ENCODE measurements around the gene ZPR1.

Gene ZPR1

DNA sequence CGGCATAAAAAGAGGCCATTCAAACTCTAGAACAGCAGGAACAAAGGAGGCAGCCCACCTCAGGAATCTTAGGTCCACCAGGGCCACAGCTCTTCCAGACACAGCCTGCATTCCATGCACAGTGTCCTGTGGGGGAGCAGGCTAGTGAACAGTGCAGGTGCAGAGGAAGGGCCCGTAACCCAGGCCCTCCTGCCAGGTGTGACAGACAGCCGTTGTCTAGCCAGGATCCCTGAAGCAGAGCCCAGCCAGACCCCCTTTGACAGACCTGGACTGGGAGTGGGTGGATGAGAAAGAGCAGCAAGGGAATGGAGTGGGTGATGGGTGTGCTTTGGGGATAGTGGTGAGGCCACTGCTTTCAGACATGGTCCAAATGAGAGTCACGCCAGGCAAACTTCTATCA is 1.2 kb upstream of the ZPR1 start:
- TF ChIP-seq, protein P1, sequence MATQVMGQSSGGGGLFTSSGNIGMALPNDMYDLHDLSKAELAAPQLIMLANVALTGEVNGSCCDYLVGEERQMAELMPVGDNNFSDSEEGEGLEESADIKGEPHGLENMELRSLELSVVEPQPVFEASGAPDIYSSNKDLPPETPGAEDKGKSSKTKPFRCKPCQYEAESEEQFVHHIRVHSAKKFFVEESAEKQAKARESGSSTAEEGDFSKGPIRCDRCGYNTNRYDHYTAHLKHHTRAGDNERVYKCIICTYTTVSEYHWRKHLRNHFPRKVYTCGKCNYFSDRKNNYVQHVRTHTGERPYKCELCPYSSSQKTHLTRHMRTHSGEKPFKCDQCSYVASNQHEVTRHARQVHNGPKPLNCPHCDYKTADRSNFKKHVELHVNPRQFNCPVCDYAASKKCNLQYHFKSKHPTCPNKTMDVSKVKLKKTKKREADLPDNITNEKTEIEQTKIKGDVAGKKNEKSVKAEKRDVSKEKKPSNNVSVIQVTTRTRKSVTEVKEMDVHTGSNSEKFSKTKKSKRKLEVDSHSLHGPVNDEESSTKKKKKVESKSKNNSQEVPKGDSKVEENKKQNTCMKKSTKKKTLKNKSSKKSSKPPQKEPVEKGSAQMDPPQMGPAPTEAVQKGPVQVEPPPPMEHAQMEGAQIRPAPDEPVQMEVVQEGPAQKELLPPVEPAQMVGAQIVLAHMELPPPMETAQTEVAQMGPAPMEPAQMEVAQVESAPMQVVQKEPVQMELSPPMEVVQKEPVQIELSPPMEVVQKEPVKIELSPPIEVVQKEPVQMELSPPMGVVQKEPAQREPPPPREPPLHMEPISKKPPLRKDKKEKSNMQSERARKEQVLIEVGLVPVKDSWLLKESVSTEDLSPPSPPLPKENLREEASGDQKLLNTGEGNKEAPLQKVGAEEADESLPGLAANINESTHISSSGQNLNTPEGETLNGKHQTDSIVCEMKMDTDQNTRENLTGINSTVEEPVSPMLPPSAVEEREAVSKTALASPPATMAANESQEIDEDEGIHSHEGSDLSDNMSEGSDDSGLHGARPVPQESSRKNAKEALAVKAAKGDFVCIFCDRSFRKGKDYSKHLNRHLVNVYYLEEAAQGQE (IDR thresholded peaks at IDR 0.05; ENCODE audit: low read depth) = no peak
- TF ChIP-seq RAD21 (IDR thresholded peaks at IDR 0.05; ENCODE audit: low read depth) (no peak), FOXM1 (IDR thresholded peaks at IDR 0.05; ENCODE audit: borderline replicate concordance, low read depth) (no peak), ZBTB7A (IDR thresholded peaks at IDR 0.05; ENCODE audit: low read depth) (no peak), YY1 (IDR thresholded peaks at IDR 0.05; ENCODE audit: low read depth) (no peak)
- TF ChIP-seq, protein P2, sequence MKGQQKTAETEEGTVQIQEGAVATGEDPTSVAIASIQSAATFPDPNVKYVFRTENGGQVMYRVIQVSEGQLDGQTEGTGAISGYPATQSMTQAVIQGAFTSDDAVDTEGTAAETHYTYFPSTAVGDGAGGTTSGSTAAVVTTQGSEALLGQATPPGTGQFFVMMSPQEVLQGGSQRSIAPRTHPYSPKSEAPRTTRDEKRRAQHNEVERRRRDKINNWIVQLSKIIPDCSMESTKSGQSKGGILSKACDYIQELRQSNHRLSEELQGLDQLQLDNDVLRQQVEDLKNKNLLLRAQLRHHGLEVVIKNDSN (IDR thresholded peaks at IDR 0.05) = no peak
- TF ChIP-seq, protein P3, sequence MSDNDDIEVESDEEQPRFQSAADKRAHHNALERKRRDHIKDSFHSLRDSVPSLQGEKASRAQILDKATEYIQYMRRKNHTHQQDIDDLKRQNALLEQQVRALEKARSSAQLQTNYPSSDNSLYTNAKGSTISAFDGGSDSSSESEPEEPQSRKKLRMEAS (IDR thresholded peaks at IDR 0.05) = no peak

DNA sequence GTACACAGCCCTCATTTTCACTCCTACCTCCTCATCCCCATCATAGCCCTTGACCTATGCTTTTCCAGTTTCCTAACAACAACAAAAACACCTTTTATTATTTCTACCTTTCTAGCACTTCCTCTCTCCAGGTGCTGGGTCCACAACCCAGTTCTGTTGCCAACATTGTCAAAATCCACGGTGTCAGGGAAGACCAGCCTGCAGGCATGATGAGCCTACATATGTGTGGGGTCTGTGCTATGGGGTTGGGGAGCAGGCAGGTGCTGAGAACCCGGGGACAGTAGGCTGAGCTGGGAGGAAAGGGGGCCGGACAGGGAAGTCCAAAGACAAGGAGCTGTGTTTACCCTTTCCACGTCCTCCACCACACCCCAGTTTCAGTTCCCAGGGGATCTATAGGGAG is 711 bp upstream of the ZPR1 start:
- TF ChIP-seq EP300 (IDR thresholded peaks at IDR 0.05; ENCODE audit: borderline replicate concordance) = no peak
- TF ChIP-seq TEAD4 (IDR thresholded peaks at IDR 0.05) = no peak
- no peak for TF ChIP-seq TAF1 (IDR thresholded peaks at IDR 0.05; ENCODE audit: low read depth)
- no peak for TF ChIP-seq RAD21 (IDR thresholded peaks at IDR 0.05; ENCODE audit: low read depth)
- TF ChIP-seq EGR1 (IDR thresholded peaks at IDR 0.05) = no peak
- no peak for TF ChIP-seq YY1 (IDR thresholded peaks at IDR 0.05; ENCODE audit: low read depth)

DNA sequence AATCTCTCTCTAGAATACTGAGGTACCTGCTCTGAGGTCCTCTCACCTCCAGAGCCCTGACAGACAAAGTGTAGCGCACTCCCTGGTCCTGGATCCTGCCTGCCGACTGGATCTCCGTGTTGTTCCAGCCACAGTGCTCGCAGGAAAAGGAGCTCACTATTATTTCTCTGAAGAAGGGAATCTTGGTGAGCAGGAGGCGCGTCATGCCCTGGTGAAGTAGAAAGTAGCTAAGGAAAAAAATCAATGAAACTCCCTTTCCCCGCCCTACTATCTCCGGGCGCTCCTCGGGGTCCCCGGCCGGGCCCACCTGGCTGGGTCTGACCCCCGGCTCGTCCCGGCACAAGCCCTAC is 412 bp downstream of the ZPR1 start:
- TF ChIP-seq YY1 (IDR thresholded peaks at IDR 0.05; ENCODE audit: low read depth) = no peak
- no peak for TF ChIP-seq CREB1 (IDR thresholded peaks at IDR 0.05; ENCODE audit: low read depth)
- TF ChIP-seq, protein P1 (IDR thresholded peaks at IDR 0.05; ENCODE audit: low read depth) = no peak
- no peak for TF ChIP-seq NFIC (IDR thresholded peaks at IDR 0.05)
- TF ChIP-seq TCF12 (IDR thresholded peaks at IDR 0.05; ENCODE audit: low read depth) = no peak
- no peak for TF ChIP-seq FOXM1 (IDR thresholded peaks at IDR 0.05; ENCODE audit: borderline replicate concordance, low read depth)

DNA sequence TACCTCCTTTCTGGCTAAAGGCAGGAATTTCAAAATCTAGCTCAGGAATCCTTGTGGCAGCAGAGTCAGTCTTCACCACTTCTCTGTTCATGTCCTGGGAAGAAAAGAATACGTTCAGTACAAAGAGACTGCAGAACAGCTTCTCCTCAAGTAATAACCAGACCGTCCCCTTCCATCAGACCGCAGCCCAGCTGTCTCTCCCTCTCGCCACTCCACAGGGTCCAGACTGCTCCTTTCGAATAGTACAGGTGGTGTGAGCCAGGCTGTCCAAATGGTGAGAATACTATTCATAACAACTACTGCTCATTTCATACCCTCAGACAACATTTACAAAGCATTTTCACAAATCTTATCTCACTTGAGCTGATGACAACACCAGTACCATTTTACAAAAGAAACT is 857 bp downstream of the ZPR1 start:
- TF ChIP-seq EP300 (IDR thresholded peaks at IDR 0.05; ENCODE audit: borderline replicate concordance) = no peak
- TF ChIP-seq CEBPB (IDR thresholded peaks at IDR 0.05) = no peak
- TF ChIP-seq ZBTB7A (IDR thresholded peaks at IDR 0.05; ENCODE audit: low read depth) = no peak
- TF ChIP-seq, protein P2 (IDR thresholded peaks at IDR 0.05) = no peak
- no peak for TF ChIP-seq EGR1 (IDR thresholded peaks at IDR 0.05)
- TF ChIP-seq FOXM1 (IDR thresholded peaks at IDR 0.05; ENCODE audit: borderline replicate concordance, low read depth) = no peak
- no peak for TF ChIP-seq TAF1 (IDR thresholded peaks at IDR 0.05; ENCODE audit: low read depth)

DNA sequence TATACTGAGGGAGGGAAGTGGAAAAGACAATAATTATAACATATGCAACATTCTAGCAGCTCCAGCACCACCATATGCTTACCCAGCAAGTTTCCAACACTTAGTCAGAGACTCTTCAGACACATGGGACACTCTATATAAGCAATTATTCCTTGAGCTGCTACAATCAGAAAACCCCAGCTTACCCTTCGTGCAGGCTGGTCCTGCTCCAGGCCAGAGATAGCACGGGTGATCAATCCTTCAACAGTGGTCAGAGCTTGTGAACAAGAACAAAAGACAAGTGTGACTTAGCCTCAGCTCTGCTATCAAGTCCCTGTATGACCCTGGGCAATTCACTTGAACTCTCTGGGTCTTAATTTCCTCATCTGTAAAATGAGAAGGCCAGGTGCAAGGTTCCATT is 1.5 kb downstream of the ZPR1 start:
- TF ChIP-seq FOXM1 (IDR thresholded peaks at IDR 0.05; ENCODE audit: borderline replicate concordance, low read depth) (no peak), RAD21 (IDR thresholded peaks at IDR 0.05; ENCODE audit: low read depth) (no peak), CEBPB (IDR thresholded peaks at IDR 0.05) (no peak), CREB1 (IDR thresholded peaks at IDR 0.05; ENCODE audit: low read depth) (no peak), TAF1 (IDR thresholded peaks at IDR 0.05; ENCODE audit: low read depth) (no peak), NFIC (IDR thresholded peaks at IDR 0.05) (no peak), TEAD4 (IDR thresholded peaks at IDR 0.05) (no peak), EP300 (IDR thresholded peaks at IDR 0.05; ENCODE audit: borderline replicate concordance) (no peak), YY1 (IDR thresholded peaks at IDR 0.05; ENCODE audit: low read depth) (no peak), ZBTB7A (IDR thresholded peaks at IDR 0.05; ENCODE audit: low read depth) (no peak), EGR1 (IDR thresholded peaks at IDR 0.05) (no peak), TCF12 (IDR thresholded peaks at IDR 0.05; ENCODE audit: low read depth) (no peak)
- TF ChIP-seq, protein P3 (IDR thresholded peaks at IDR 0.05) = no peak
- TF ChIP-seq, protein P1 (IDR thresholded peaks at IDR 0.05; ENCODE audit: low read depth) = no peak
- TF ChIP-seq, protein P2 (IDR thresholded peaks at IDR 0.05) = no peak

All from Ishikawa (cell line).